HepG2 (cell line): ENCODE results near the gene MSI2. TPM values are rescaled to one million over a fixed set of nuclear protein-coding genes. Genes with fewer than 3 reads are reported as not detected.

Source experiments
- ARNT ChIP-seq: fragments of 450-650 bp; IDR thresholded peaks from 2 replicates; pipeline ENCODE4 v1.6.1; 2017
- BATF2 ChIP-seq: sonication (generic); formaldehyde crosslinking; IDR thresholded peaks from 2 replicates; pipeline ENCODE4 v1.8.0; 2022; ENCODE audit warnings: mild to moderate bottlenecking, missing genetic modification reagents, moderate library complexity
- CREM ChIP-seq, 2 experiments: sonication (generic) in 1 of 2; formaldehyde crosslinking in 1 of 2; IDR thresholded peaks; 2 replicates each; pipeline versions ENCODE4 v1.4.0 to v1.6.1; 2016 to 2020; ENCODE audit warnings: antibody characterized with exemption in 1 of 2, mild to moderate bottlenecking in 1 of 2, missing genetic modification reagents in 1 of 2
- DR1 ChIP-seq: sonication (generic); formaldehyde crosslinking; IDR thresholded peaks from 2 replicates; pipeline ENCODE4 v1.8.0; 2021; ENCODE audit warnings: mild to moderate bottlenecking, missing genetic modification reagents, inconsistent platforms
- FOXO4 ChIP-seq: sonication (generic); formaldehyde crosslinking; conservative IDR thresholded peaks from 2 replicates; pipeline ENCODE4 v1.8.1; 2023; ENCODE audit warnings: missing genetic modification reagents
- GABPB1 ChIP-seq: IDR thresholded peaks from 2 replicates; pipeline ENCODE4 v1.6.1; 2016; ENCODE audit warnings: mild to moderate bottlenecking, missing genetic modification reagents, moderate library complexity, missing compliant biosample characterization
- GTF2F1 ChIP-seq: fragments of 150-350 bp; IDR thresholded peaks from 2 replicates; pipeline ENCODE4 v1.6.1; 2014; ENCODE audit warnings: low read length
- GTF3A ChIP-seq: sonication (generic); formaldehyde crosslinking; conservative IDR thresholded peaks from 2 replicates; pipeline ENCODE4 v1.4.0; 2020; ENCODE audit warnings: mild to moderate bottlenecking, missing genetic modification reagents
- KLF15 ChIP-seq: sonication (generic); formaldehyde crosslinking; IDR thresholded peaks from 2 replicates; pipeline ENCODE4 v1.8.1; 2023; ENCODE audit warnings: borderline replicate concordance, mild to moderate bottlenecking, inconsistent platforms, missing genetic modification reagents, mixed read lengths
- MLLT10 ChIP-seq: sonication (generic); formaldehyde crosslinking; IDR thresholded peaks from 2 replicates; pipeline ENCODE4 v1.4.0; 2020; ENCODE audit warnings: missing genetic modification reagents
- NR2F2 ChIP-seq: IDR thresholded peaks from 2 replicates; pipeline ENCODE4 v1.6.1; 2012; ENCODE audit warnings: low read depth, inconsistent platforms, borderline replicate concordance
- SCMH1 ChIP-seq: sonication (generic); formaldehyde crosslinking; IDR thresholded peaks from 2 replicates; pipeline ENCODE4 v1.9.0; 2021; ENCODE audit warnings: missing genetic modification reagents, mild to moderate bottlenecking, borderline replicate concordance
- SP5 ChIP-seq: IDR thresholded peaks from 2 replicates; pipeline ENCODE4 v1.6.1; 2016; ENCODE audit warnings: low read depth, borderline replicate concordance
- STAG1 ChIP-seq: sonication (generic); formaldehyde crosslinking; IDR thresholded peaks from 2 replicates; pipeline ENCODE4 v1.4.0; 2020; ENCODE audit warnings: missing genetic modification reagents
- TBL1XR1 ChIP-seq: fragments of 150-350 bp; IDR thresholded peaks from 2 replicates; pipeline ENCODE4 v1.6.1; 2014; ENCODE audit warnings: borderline replicate concordance, low read length; ENCODE audit not compliant: partially characterized antibody
- ZBTB3 ChIP-seq: sonication (generic); formaldehyde crosslinking; IDR thresholded peaks from 2 replicates; pipeline ENCODE4 v1.4.0; 2020; ENCODE audit warnings: low read depth, mild to moderate bottlenecking, moderate library complexity, missing genetic modification reagents, borderline replicate concordance
- ZNF143 ChIP-seq: sonication (generic); formaldehyde crosslinking; IDR thresholded peaks from 2 replicates; pipeline ENCODE4 v1.4.0; 2020; ENCODE audit warnings: missing genetic modification reagents
- ZNF225 ChIP-seq: sonication (generic); formaldehyde crosslinking; IDR thresholded peaks from 2 replicates; pipeline ENCODE4 v1.4.0; 2020; ENCODE audit warnings: mild to moderate bottlenecking, missing genetic modification reagents
- ZNF557 ChIP-seq: sonication (generic); formaldehyde crosslinking; IDR thresholded peaks from 2 replicates; pipeline ENCODE4 v1.4.0; 2020; ENCODE audit warnings: missing genetic modification reagents
- ZNF607 ChIP-seq: sonication (generic); formaldehyde crosslinking; IDR thresholded peaks from 2 replicates; pipeline ENCODE4 v1.5.1; 2020; ENCODE audit warnings: missing genetic modification reagents, mild to moderate bottlenecking, borderline replicate concordance
- ZNF616 ChIP-seq: sonication (generic); formaldehyde crosslinking; IDR thresholded peaks from 2 replicates; pipeline ENCODE4 v1.5.0; 2020; ENCODE audit warnings: low read depth, mild to moderate bottlenecking, missing genetic modification reagents
- ZNF703 ChIP-seq: sonication (generic); formaldehyde crosslinking; IDR thresholded peaks from 2 replicates; pipeline ENCODE4 v1.5.1; 2020; ENCODE audit warnings: missing genetic modification reagents, mild to moderate bottlenecking, moderate library complexity, borderline replicate concordance
- ZNF713 ChIP-seq: sonication (generic); formaldehyde crosslinking; IDR thresholded peaks from 2 replicates; pipeline ENCODE4 v1.4.0; 2020; ENCODE audit warnings: mild to moderate bottlenecking, missing genetic modification reagents
- polyA plus RNA-seq, 8 experiments: library from polyadenylated mRNA; depleted of rRNA in 3 of 8; stranded (reverse) in 7 of 8; unstranded in 1 of 8; fragments of >200 nt; fragmentation: Illumina TruSeq in 4 of 8; extraction: Trizol in 4 of 8; gene quantifications; 2 replicates each; pipeline versions ENCODE4 v1.2.1 to v1.2.3, GENCODE V29; 2011 to 2016; ENCODE audit warnings: low read depth in 4 of 8, missing spikeins in 1 of 8, mixed read lengths in 1 of 8; ENCODE audit not compliant: insufficient read depth in 1 of 8
- total RNA-seq, 5 experiments: library from RNA; depleted of rRNA; stranded (reverse); fragments of >200 nt; fragmentation: Illumina TruSeq; extraction: Trizol; gene quantifications; 2 replicates each; pipeline ENCODE4 v1.2.3, GENCODE V29; 2016; ENCODE audit warnings: low read depth in 1 of 5
- TF ChIP-seq, protein P1 (sequence below): sonication (generic); formaldehyde crosslinking; IDR thresholded peaks from 2 replicates; pipeline ENCODE4 v1.8.1; 2023; ENCODE audit warnings: missing genetic modification reagents, inconsistent platforms, borderline replicate concordance
- TF ChIP-seq, protein P2 (sequence below): sonication (generic); formaldehyde crosslinking; IDR thresholded peaks from 2 replicates; pipeline ENCODE4 v1.5.1; 2020; ENCODE audit warnings: missing genetic modification reagents, mild to moderate bottlenecking, borderline replicate concordance

The MSI2 gene
- total and polyA plus RNA-seq, 2 of the 13 experiments (the other 11 are each of a cell fraction or from before 2014, with no cell fraction given) = 77.5 to 78.4 TPM

GRCh38 chr17:57440522-57441269 is 184.4 kb downstream of the MSI2 start (continued):
- TF ChIP-seq, protein P1, sequence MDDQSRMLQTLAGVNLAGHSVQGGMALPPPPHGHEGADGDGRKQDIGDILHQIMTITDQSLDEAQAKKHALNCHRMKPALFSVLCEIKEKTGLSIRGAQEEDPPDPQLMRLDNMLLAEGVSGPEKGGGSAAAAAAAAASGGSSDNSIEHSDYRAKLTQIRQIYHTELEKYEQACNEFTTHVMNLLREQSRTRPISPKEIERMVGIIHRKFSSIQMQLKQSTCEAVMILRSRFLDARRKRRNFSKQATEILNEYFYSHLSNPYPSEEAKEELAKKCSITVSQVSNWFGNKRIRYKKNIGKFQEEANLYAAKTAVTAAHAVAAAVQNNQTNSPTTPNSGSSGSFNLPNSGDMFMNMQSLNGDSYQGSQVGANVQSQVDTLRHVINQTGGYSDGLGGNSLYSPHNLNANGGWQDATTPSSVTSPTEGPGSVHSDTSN (CRISPR knock-in tag) = no peak
- TF ChIP-seq ZNF225 (CRISPR knock-in tag) (no peak), FOXO4 (CRISPR knock-in tag) (no peak), ZNF703 (no peak), GTF2F1 (no peak), CREM (IDR thresholded peaks at IDR 0.05) (no peak), CREM (CRISPR knock-in tag; IDR thresholded peaks at IDR 0.05) (no peak), GABPB1 (CRISPR knock-in tag) (peak; percentile 31; the same call in 1 of the 2 replicates), BATF2 (no peak), STAG1 (CRISPR knock-in tag) (peak; percentile 89), ZBTB3 (CRISPR knock-in tag) (no peak), ZNF713 (CRISPR knock-in tag) (no peak), KLF15 (CRISPR knock-in tag) (no peak), MLLT10 (CRISPR knock-in tag) (no peak), ZNF557 (CRISPR knock-in tag) (0 out of 2 replicates have a peak, but pooled peaks have one; percentile 17), ARNT (no peak), GTF3A (CRISPR knock-in tag) (no peak), ZNF616 (CRISPR knock-in tag) (no peak), ZNF143 (peak; percentile 45; the same call in 1 of the 2 replicates), DR1 (no peak), SCMH1 (CRISPR knock-in tag) (no peak), SP5 (CRISPR knock-in tag) (no peak), ZNF607 (no peak), NR2F2 (peak; percentile 21; the same call in 1 of the 2 replicates), TBL1XR1 (no peak)
- TF ChIP-seq, protein P2, sequence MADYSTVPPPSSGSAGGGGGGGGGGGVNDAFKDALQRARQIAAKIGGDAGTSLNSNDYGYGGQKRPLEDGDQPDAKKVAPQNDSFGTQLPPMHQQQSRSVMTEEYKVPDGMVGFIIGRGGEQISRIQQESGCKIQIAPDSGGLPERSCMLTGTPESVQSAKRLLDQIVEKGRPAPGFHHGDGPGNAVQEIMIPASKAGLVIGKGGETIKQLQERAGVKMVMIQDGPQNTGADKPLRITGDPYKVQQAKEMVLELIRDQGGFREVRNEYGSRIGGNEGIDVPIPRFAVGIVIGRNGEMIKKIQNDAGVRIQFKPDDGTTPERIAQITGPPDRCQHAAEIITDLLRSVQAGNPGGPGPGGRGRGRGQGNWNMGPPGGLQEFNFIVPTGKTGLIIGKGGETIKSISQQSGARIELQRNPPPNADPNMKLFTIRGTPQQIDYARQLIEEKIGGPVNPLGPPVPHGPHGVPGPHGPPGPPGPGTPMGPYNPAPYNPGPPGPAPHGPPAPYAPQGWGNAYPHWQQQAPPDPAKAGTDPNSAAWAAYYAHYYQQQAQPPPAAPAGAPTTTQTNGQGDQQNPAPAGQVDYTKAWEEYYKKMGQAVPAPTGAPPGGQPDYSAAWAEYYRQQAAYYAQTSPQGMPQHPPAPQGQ (CRISPR knock-in tag) = no peak
